HepG2 (cell line): ENCODE data around the gene RBM8A. TPM values are rescaled to one million over a fixed set of nuclear protein-coding genes. Genes with fewer than 3 reads are reported as not detected.

Experiments used
- ATAC-seq: fragments of 200-7000 bp; cut with Tn5 transposase; 3 replicates; pipeline ENCODE4 v1.9.1; 2020; ENCODE audit warnings: mild to moderate bottlenecking, moderate library complexity
- BruUV-seq: library from RNA; stranded (reverse); fragments of 400-500 nt; replicated peaks from 2 replicates; lab custom pipeline; 2021; lab: Mats Ljungman, UMichigan
- CTCF ChIA-PET: fragments of 300-600 bp; formaldehyde crosslinking; extraction: SDS; loops from one replicate; lab custom pipeline; 2021; ENCODE audit warnings: low total read pairs, inconsistent platforms, low intra/inter-chr PET ratio; lab: Yijun Ruan, JAX
- POLR2A ChIA-PET: fragments of 350-600 bp; sonication (Branson Sonifier 250); formaldehyde crosslinking; loops from one replicate; lab custom pipeline; 2020; ENCODE audit warnings: antibody characterized with exemption, inconsistent platforms; lab: Yijun Ruan, JAX
- DNase-seq: peaks from one replicate; pipeline ENCODE4 v3.0.0-alpha.2; 2015; ENCODE audit warnings: low spot score
- FAIRE-seq: peaks from 3 replicates; lab custom pipeline; 2011; peaks lifted over from hg19 to GRCh38; lab: Jason Lieb, UNC
- H2AFZ ChIP-seq: one replicate; pipeline ENCODE4 v1.6.1; 2011; ENCODE audit warnings: low read length, inconsistent platforms
- H3K27ac ChIP-seq: fragments of 300-600 bp; 3 replicates; pipeline ENCODE4 v1.8.0; 2011; ENCODE audit warnings: mixed run types, mild to moderate bottlenecking, mixed read lengths, low read length, inconsistent platforms; ENCODE audit not compliant: insufficient read depth; ENCODE audit errors: extremely low read length
- H3K27me3 ChIP-seq, 2 experiments: fragments of 200-600 bp in 1 of 2; 2 replicates in 1 of 2; 3 replicates in 1 of 2; pipeline versions ENCODE4 v1.6.0 to v1.8.0; 2011; ENCODE audit warnings: low read length in 2 of 2, mild to moderate bottlenecking in 2 of 2, moderate library complexity in 2 of 2, inconsistent platforms in 1 of 2; ENCODE audit not compliant: insufficient read depth in 2 of 2, control insufficient read depth in 1 of 2
- H3K36me3 ChIP-seq, 2 experiments: fragments of 200-600 bp in 1 of 2; replicated peaks in 1 of 2; 2 replicates in 1 of 2; 3 replicates in 1 of 2; pipeline versions ENCODE4 v1.5.1 to v1.8.0; 2011; ENCODE audit warnings: low read length in 2 of 2, inconsistent platforms in 1 of 2; ENCODE audit not compliant: insufficient read depth in 2 of 2, control insufficient read depth in 1 of 2
- H3K4me1 ChIP-seq: 2 replicates; pipeline ENCODE4 v1.5.1; 2012; ENCODE audit warnings: low read length, inconsistent platforms; ENCODE audit not compliant: insufficient read depth
- H3K4me2 ChIP-seq: 2 replicates; pipeline ENCODE4 v1.6.0; 2011; ENCODE audit warnings: low read depth, low read length, inconsistent platforms
- H3K4me3 ChIP-seq, 3 experiments: fragments of 200-600 bp in 1 of 3; sonication (generic), shearing (Covaris generic) in 1 of 3; replicated peaks in 1 of 3; 2 replicates each; pipeline ENCODE4 v1.5.1; 2011 to 2016; ENCODE audit warnings: low read length in 3 of 3, inconsistent platforms in 2 of 3, low read depth in 2 of 3, mild to moderate bottlenecking in 2 of 3, control low read depth in 1 of 3, mixed read lengths in 1 of 3; ENCODE audit not compliant: insufficient read depth in 1 of 3
- H3K79me2 ChIP-seq: one replicate; pipeline ENCODE4 v1.6.1; 2011; ENCODE audit warnings: low read length, inconsistent platforms; ENCODE audit not compliant: insufficient read depth
- H3K9ac ChIP-seq: 2 replicates; pipeline ENCODE4 v1.6.0; 2011; ENCODE audit warnings: mild to moderate bottlenecking, low read depth, low read length, inconsistent platforms; ENCODE audit not compliant: insufficient read depth
- H3K9me3 ChIP-seq: 2 replicates; pipeline ENCODE4 v1.5.1; 2012; ENCODE audit warnings: mild to moderate bottlenecking, low read length
- H4K20me1 ChIP-seq: 2 replicates; pipeline ENCODE4 v1.6.0; 2011; ENCODE audit warnings: inconsistent platforms, mild to moderate bottlenecking, low read length, moderate library complexity; ENCODE audit not compliant: insufficient read depth
- ATAD3A ChIP-seq: sonication (generic); formaldehyde crosslinking; IDR thresholded peaks from 2 replicates; pipeline ENCODE4 v1.4.0; 2020; ENCODE audit warnings: missing genetic modification reagents
- DR1 ChIP-seq: sonication (generic); formaldehyde crosslinking; IDR thresholded peaks from 2 replicates; pipeline ENCODE4 v1.8.0; 2021; ENCODE audit warnings: mild to moderate bottlenecking, missing genetic modification reagents, inconsistent platforms
- ETV5 ChIP-seq: IDR thresholded peaks from 2 replicates; pipeline ENCODE4 v1.6.1; 2018; ENCODE audit warnings: missing biosample characterization, missing genetic modification reagents, inconsistent platforms, borderline replicate concordance
- HMG20A ChIP-seq: IDR thresholded peaks from 2 replicates; pipeline ENCODE4 v1.6.1; 2016; ENCODE audit warnings: borderline replicate concordance
- HNF4G ChIP-seq, 2 experiments: sonication (generic) in 1 of 2; formaldehyde crosslinking in 1 of 2; IDR thresholded peaks; 2 replicates each; pipeline versions ENCODE4 v1.4.0 to v1.6.1; 2011 to 2020; ENCODE audit warnings: borderline replicate concordance in 2 of 2, low read depth in 2 of 2, mild to moderate bottlenecking in 2 of 2, low read length in 1 of 2, missing genetic modification reagents in 1 of 2, moderate library complexity in 1 of 2
- IRX3 ChIP-seq: sonication (generic); formaldehyde crosslinking; IDR thresholded peaks from 2 replicates; pipeline ENCODE4 v1.8.1; 2023; ENCODE audit warnings: mild to moderate bottlenecking, low read depth, missing genetic modification reagents, borderline replicate concordance
- MED1 ChIP-seq: sonication (generic); formaldehyde crosslinking; IDR thresholded peaks from 2 replicates; pipeline ENCODE4 v1.4.0; 2020; ENCODE audit warnings: missing genetic modification reagents
- NR2F1 ChIP-seq, 2 experiments: fragments of 450-650 bp in 1 of 2; formaldehyde crosslinking in 1 of 2; IDR thresholded peaks; 2 replicates each; pipeline versions ENCODE4 v1.5.0 to v1.6.1; 2016 to 2020; ENCODE audit warnings: mild to moderate bottlenecking in 1 of 2, missing compliant biosample characterization in 1 of 2, missing genetic modification reagents in 1 of 2, moderate library complexity in 1 of 2
- NR2F6 ChIP-seq, 2 experiments: IDR thresholded peaks; 2 replicates each; pipeline ENCODE4 v1.6.1; 2016; ENCODE audit warnings: antibody characterized with exemption in 1 of 2, mild to moderate bottlenecking in 1 of 2
- PHF5A ChIP-seq: IDR thresholded peaks from one replicate; pipeline ENCODE4 v1.6.1; 2018; ENCODE audit warnings: low read depth, missing genetic modification reagents; ENCODE audit not compliant: unreplicated experiment
- POLR2A ChIP-seq, 2 experiments: IDR thresholded peaks; 2 replicates each; pipeline ENCODE4 v1.6.1; 2011; ENCODE audit warnings: low read depth in 2 of 2, low read length in 2 of 2, mild to moderate bottlenecking in 1 of 2, moderate library complexity in 1 of 2; ENCODE audit not compliant: insufficient read depth in 1 of 2
- RAD51 ChIP-seq: fragments of 450-650 bp; IDR thresholded peaks from 2 replicates; pipeline ENCODE4 v1.6.1; 2016; ENCODE audit warnings: borderline replicate concordance
- RXRA ChIP-seq: sonication (generic); formaldehyde crosslinking; IDR thresholded peaks from 2 replicates; pipeline ENCODE4 v1.5.1; 2020; ENCODE audit warnings: missing genetic modification reagents
- SAP130 ChIP-seq: IDR thresholded peaks from 2 replicates; pipeline ENCODE4 v1.6.1; 2016; ENCODE audit warnings: low read depth
- SCMH1 ChIP-seq: sonication (generic); formaldehyde crosslinking; IDR thresholded peaks from 2 replicates; pipeline ENCODE4 v1.9.0; 2021; ENCODE audit warnings: missing genetic modification reagents, mild to moderate bottlenecking, borderline replicate concordance
- SKI ChIP-seq: fragments of 450-650 bp; IDR thresholded peaks from one replicate; pipeline ENCODE4 v1.6.1; 2018; ENCODE audit warnings: mild to moderate bottlenecking; ENCODE audit not compliant: partially characterized antibody
- SOX6 ChIP-seq, 2 experiments: fragments of 450-650 bp in 1 of 2; sonication (generic) in 1 of 2; formaldehyde crosslinking in 1 of 2; IDR thresholded peaks; 2 replicates each; pipeline versions ENCODE4 v1.4.0 to v1.6.1; 2017 to 2020; ENCODE audit warnings: antibody characterized with exemption in 1 of 2, mild to moderate bottlenecking in 1 of 2, missing genetic modification reagents in 1 of 2
- TBL1XR1 ChIP-seq: fragments of 150-350 bp; IDR thresholded peaks from 2 replicates; pipeline ENCODE4 v1.6.1; 2014; ENCODE audit warnings: borderline replicate concordance, low read length; ENCODE audit not compliant: partially characterized antibody
- TCF7 ChIP-seq: sonication (generic); IDR thresholded peaks from 2 replicates; pipeline ENCODE4 v1.6.1; 2016; ENCODE audit warnings: antibody characterized with exemption, low read depth
- ZFX ChIP-seq: sonication (generic); formaldehyde crosslinking; IDR thresholded peaks from 2 replicates; pipeline ENCODE4 v1.4.0; 2020; ENCODE audit warnings: mild to moderate bottlenecking, low read depth, missing genetic modification reagents, moderate library complexity
- ZNF350 ChIP-seq: sonication (generic); formaldehyde crosslinking; IDR thresholded peaks from 2 replicates; pipeline ENCODE4 v1.4.0; 2020; ENCODE audit warnings: mild to moderate bottlenecking, low read depth, missing genetic modification reagents, borderline replicate concordance
- ZNF564 ChIP-seq: sonication (generic); formaldehyde crosslinking; IDR thresholded peaks from 2 replicates; pipeline ENCODE4 v1.8.1; 2023; ENCODE audit warnings: mild to moderate bottlenecking, missing genetic modification reagents
- WGBS: methylation state at CpG from one replicate; pipeline ENCODE4 v1.1.6; 2017; ENCODE audit warnings: low lambda C conversion rate; 5-methylcytosine and 5-hydroxymethylcytosine counted together
- in situ Hi-C: cut with HindIII; loops from 2 replicates; pipeline ENCODE4 v1.10.0; 2017; ENCODE audit warnings: low pct_unique_long_range_greater_than_20kb; ENCODE audit not compliant: extremely low pct_ligation_motif_present
- intact Hi-C: fragments of 100-400 bp; cut with micrococcal nuclease; formaldehyde crosslinking; loops from one replicate; pipeline ENCODE4 v1.10.0; 2022; ENCODE audit not compliant: unreplicated experiment
- polyA plus RNA-seq, 8 experiments: library from polyadenylated mRNA; depleted of rRNA in 3 of 8; stranded (reverse) in 7 of 8; unstranded in 1 of 8; fragments of >200 nt; fragmentation: Illumina TruSeq in 4 of 8; extraction: Trizol in 4 of 8; gene quantifications; 2 replicates each; pipeline versions ENCODE4 v1.2.1 to v1.2.3, GENCODE V29; 2011 to 2016; ENCODE audit warnings: low read depth in 4 of 8, missing spikeins in 1 of 8, mixed read lengths in 1 of 8; ENCODE audit not compliant: insufficient read depth in 1 of 8
- total RNA-seq, 5 experiments: library from RNA; depleted of rRNA; stranded (reverse); fragments of >200 nt; fragmentation: Illumina TruSeq; extraction: Trizol; gene quantifications; 2 replicates each; pipeline ENCODE4 v1.2.3, GENCODE V29; 2016; ENCODE audit warnings: low read depth in 1 of 5
- TF ChIP-seq, protein P1 (sequence below): sonication (generic); formaldehyde crosslinking; conservative IDR thresholded peaks from 2 replicates; pipeline ENCODE4 v1.4.0; 2020; ENCODE audit warnings: mild to moderate bottlenecking, missing genetic modification reagents, moderate library complexity

The RBM8A gene
- total and polyA plus RNA-seq, 2 of the 13 experiments (the other 11 are each of a cell fraction or from before 2014, with no cell fraction given), result 106 to 162 TPM

DNA sequence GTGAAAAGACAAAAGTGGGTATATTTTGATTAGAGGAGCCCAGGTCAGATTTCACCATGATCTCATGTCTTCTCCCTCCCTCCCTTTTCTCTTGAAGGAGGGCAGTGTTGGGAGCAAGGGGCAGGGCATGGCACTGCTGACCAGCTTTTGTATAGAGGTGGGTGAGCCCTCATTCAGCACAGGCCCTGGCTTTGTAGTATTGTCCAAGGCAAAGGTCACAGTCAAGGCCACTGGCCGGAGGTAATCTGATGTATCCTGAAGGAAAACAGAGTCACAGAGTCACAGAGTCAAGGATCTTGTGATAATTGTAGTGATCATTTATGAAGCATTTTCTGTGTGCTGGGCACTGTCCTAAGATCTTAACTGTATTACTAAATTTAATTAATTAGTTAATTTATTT is 29.3 kb downstream of the RBM8A start:
- intact Hi-C loops, result no loop called here
- peaks cover 88% of the 10 kb centered on the region for H3K4me1 ChIP-seq
- peak; percentile 65 for ATAC-seq
- TF ChIP-seq ATAD3A (CRISPR knock-in tag) (no peak), NR2F1 (CRISPR knock-in tag; IDR thresholded peaks at IDR 0.05) (peak; percentile 61 to 70), SAP130 (CRISPR knock-in tag) (peak; percentile 41; the same call in 1 of the 2 replicates), POLR2A (IDR thresholded peaks at IDR 0.05; ENCODE audit: insufficient read depth in 1 of 2, low read depth in 2 of 2, low read length in 2 of 2) (no peak), ZNF564 (no peak), ETV5 (peak; percentile 93), NR2F6 (IDR thresholded peaks at IDR 0.05) (peak; percentile 71), NR2F6 (CRISPR knock-in tag; IDR thresholded peaks at IDR 0.05) (peak; percentile 87), PHF5A (CRISPR knock-in tag) (no peak), RAD51 (no peak), RXRA (peak; percentile 85; the same call in 1 of the 2 replicates), SOX6 (IDR thresholded peaks at IDR 0.05) (no peak), SOX6 (CRISPR knock-in tag; IDR thresholded peaks at IDR 0.05) (peak; percentile 42; the same call in 1 of the 2 replicates), IRX3 (no peak), HNF4G (IDR thresholded peaks at IDR 0.05; ENCODE audit: borderline replicate concordance, low read depth, low read length) (peak; percentile 58; the same call in 1 of the 2 replicates), HNF4G (CRISPR knock-in tag; IDR thresholded peaks at IDR 0.05; ENCODE audit: borderline replicate concordance, low read depth) (peak; percentile 43; the same call in 1 of the 2 replicates), DR1 (CRISPR knock-in tag) (no peak), SKI (peak; percentile 73), ZFX (peak; percentile 26; the same call in 1 of the 2 replicates), HMG20A (CRISPR knock-in tag) (peak; percentile 75; the same call in 1 of the 2 replicates), TCF7 (peak; percentile 39; the same call in 1 of the 2 replicates), ZNF350 (CRISPR knock-in tag) (no peak), TBL1XR1 (peak; percentile 73), SCMH1 (CRISPR knock-in tag) (no peak), MED1 (peak; percentile 53)
- TF ChIP-seq, protein P1, sequence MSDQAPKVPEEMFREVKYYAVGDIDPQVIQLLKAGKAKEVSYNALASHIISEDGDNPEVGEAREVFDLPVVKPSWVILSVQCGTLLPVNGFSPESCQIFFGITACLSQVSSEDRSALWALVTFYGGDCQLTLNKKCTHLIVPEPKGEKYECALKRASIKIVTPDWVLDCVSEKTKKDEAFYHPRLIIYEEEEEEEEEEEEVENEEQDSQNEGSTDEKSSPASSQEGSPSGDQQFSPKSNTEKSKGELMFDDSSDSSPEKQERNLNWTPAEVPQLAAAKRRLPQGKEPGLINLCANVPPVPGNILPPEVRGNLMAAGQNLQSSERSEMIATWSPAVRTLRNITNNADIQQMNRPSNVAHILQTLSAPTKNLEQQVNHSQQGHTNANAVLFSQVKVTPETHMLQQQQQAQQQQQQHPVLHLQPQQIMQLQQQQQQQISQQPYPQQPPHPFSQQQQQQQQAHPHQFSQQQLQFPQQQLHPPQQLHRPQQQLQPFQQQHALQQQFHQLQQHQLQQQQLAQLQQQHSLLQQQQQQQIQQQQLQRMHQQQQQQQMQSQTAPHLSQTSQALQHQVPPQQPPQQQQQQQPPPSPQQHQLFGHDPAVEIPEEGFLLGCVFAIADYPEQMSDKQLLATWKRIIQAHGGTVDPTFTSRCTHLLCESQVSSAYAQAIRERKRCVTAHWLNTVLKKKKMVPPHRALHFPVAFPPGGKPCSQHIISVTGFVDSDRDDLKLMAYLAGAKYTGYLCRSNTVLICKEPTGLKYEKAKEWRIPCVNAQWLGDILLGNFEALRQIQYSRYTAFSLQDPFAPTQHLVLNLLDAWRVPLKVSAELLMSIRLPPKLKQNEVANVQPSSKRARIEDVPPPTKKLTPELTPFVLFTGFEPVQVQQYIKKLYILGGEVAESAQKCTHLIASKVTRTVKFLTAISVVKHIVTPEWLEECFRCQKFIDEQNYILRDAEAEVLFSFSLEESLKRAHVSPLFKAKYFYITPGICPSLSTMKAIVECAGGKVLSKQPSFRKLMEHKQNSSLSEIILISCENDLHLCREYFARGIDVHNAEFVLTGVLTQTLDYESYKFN, result peak; percentile 67

More for the DNA sequence above, 29.3 kb downstream of the RBM8A start:
- ChIA-PET CTCF (no interaction called here), POLR2A (interaction anchor here (1.0 to 1.4 kb wide), 3 partner anchors 10 to 66 kb away, joined by 3 to 6 read pairs (median 4); partner anchors contain the start of genes ANKRD34A, LIX1L and POLR3GL)
- no TSS peak for BruUV-seq
- H3K27me3 ChIP-seq, result no peaks in the 10 kb centered on the region
- H3K79me2 ChIP-seq, result no peaks in the 10 kb centered on the region
- WGBS, result 0% methylated on average over 1 of the region's 1 CpG
- no peak overlapping the region for H3K4me3 ChIP-seq
- DNase-seq, result peak; percentile 83
- H2AFZ ChIP-seq, result no peak overlapping the region
- H3K9me3 ChIP-seq, result no peaks in the 10 kb centered on the region
- in situ Hi-C loops, result no loop called here
- H3K36me3 ChIP-seq, result no peaks in the 10 kb centered on the region
- FAIRE-seq, result peak; percentile 68
- no peak overlapping the region for H3K9ac ChIP-seq
- no peaks in the 10 kb centered on the region for H4K20me1 ChIP-seq
- no peak overlapping the region for H3K27ac ChIP-seq
- peak overlapping the region; percentile 48; the same call in 1 of the 2 replicates for H3K4me2 ChIP-seq
